SH-SY5Y (cell line): ENCODE results near the gene AMH.

Source experiments
- GATA2 ChIP-seq: IDR thresholded peaks from 2 replicates; pipeline ENCODE4 v1.6.1; 2011; ENCODE audit warnings: mild to moderate bottlenecking, low read depth, low read length
- GATA3 ChIP-seq: IDR thresholded peaks from 2 replicates; pipeline ENCODE4 v1.6.1; 2011; ENCODE audit warnings: low read depth, mild to moderate bottlenecking, low read length, moderate library complexity

GRCh38 chr19:2255112-2255845, 6.2 kb downstream of the AMH start:
- no peak for TF ChIP-seq GATA3
- TF ChIP-seq GATA2: no peak
